Measurements from ENCODE around the gene CSMD2. TPM values are rescaled to one million over a fixed set of nuclear protein-coding genes. Genes with fewer than 3 reads are reported as not detected.

The CSMD2 gene
- total RNA-seq, 1 experiment from 2014 or later = 1.5 TPM

GRCh38 chr1:33965086-33965485 lies 199.9 kb downstream of the CSMD2 start:
- DNase-seq (ENCODE audit: low spot score) = no peak

GRCh38 chr1:33962061-33962460 lies 203.0 kb downstream of the CSMD2 start:
- DNase-seq (ENCODE audit: low spot score) = no peak

GRCh38 chr1:33960188-33960895 lies 204.7 kb downstream of the CSMD2 start:
- no peak for DNase-seq (ENCODE audit: low spot score)

- DNase-seq (ENCODE audit: low spot score) = no peak
Observed at GRCh38 chr1:33957854-33958253, 207.2 kb downstream of the CSMD2 start.

GRCh38 chr1:33955096-33955495 lies 209.9 kb downstream of the CSMD2 start:
- no peak for DNase-seq (ENCODE audit: low spot score)

- DNase-seq (ENCODE audit: low spot score) = no peak
Observed at GRCh38 chr1:33949570-33949969, 215.5 kb downstream of the CSMD2 start.

- DNase-seq (ENCODE audit: low spot score) = no peak
Observed at GRCh38 chr1:33948291-33948690, 216.7 kb downstream of the CSMD2 start.

- no peak for DNase-seq (ENCODE audit: low spot score)
Observed at GRCh38 chr1:33946836-33947235, 218.2 kb downstream of the CSMD2 start.

- no peak for DNase-seq (ENCODE audit: low spot score)
Observed at GRCh38 chr1:33944846-33945245, 220.2 kb downstream of the CSMD2 start.

GRCh38 chr1:33943978-33944377 lies 221.1 kb downstream of the CSMD2 start:
- peak; percentile 67 for DNase-seq (ENCODE audit: low spot score)

- DNase-seq (ENCODE audit: low spot score) = no peak
Observed at GRCh38 chr1:33932871-33933270, 232.2 kb downstream of the CSMD2 start.

- DNase-seq (ENCODE audit: low spot score) = no peak
Observed at GRCh38 chr1:33931111-33931475, 233.9 kb downstream of the CSMD2 start.

- DNase-seq (ENCODE audit: low spot score) = no peak
Observed at GRCh38 chr1:33930346-33931110, 234.5 kb downstream of the CSMD2 start.

GRCh38 chr1:33928251-33928650 lies 236.8 kb downstream of the CSMD2 start:
- no peak for DNase-seq (ENCODE audit: low spot score)

- no peak for DNase-seq (ENCODE audit: low spot score)
Observed at GRCh38 chr1:33927721-33928120, 237.3 kb downstream of the CSMD2 start.

GRCh38 chr1:33925586-33925985 lies 239.4 kb downstream of the CSMD2 start:
- DNase-seq (ENCODE audit: low spot score) = no peak

- DNase-seq (ENCODE audit: low spot score) = no peak
Observed at GRCh38 chr1:33921281-33921680, 243.7 kb downstream of the CSMD2 start.

GRCh38 chr1:33918368-33918767 lies 246.7 kb downstream of the CSMD2 start:
- DNase-seq (ENCODE audit: low spot score) = peak; percentile 41

- DNase-seq (ENCODE audit: low spot score) = no peak
Observed at GRCh38 chr1:33916786-33917185, 248.2 kb downstream of the CSMD2 start.

GRCh38 chr1:33914531-33914930 lies 250.5 kb downstream of the CSMD2 start:
- no peak for DNase-seq (ENCODE audit: low spot score)

- DNase-seq (ENCODE audit: low spot score) = no peak
Observed at GRCh38 chr1:33908324-33908956, 256.6 kb downstream of the CSMD2 start.

- no peak for DNase-seq (ENCODE audit: low spot score)
Observed at GRCh38 chr1:33906156-33906555, 258.9 kb downstream of the CSMD2 start.

GRCh38 chr1:33905241-33905640 lies 259.8 kb downstream of the CSMD2 start:
- DNase-seq (ENCODE audit: low spot score) = no peak
